ENCODE measurements around the gene CHD1.
A peak's percentile ranks its signal among the peaks of the same experiment; 100 is the strongest.
"Not testable (repeated sequence)": the region's sequence is repeated elsewhere in the genome, so short reads cannot be mapped to it uniquely, and the experiment has no call there.

The CHD1 gene

GRCh38 chr5:98928873-98929709 is at the start of gene CHD1:
Gene CHD1 (minus strand): TSS chr5:98929007. CDS start chr5:98926386, 2,621 bp downstream.
- peaks cover 68% of the 10 kb centered on the region for H3K4me1 Mint-ChIP-seq
- H3K36me3 Mint-ChIP-seq, result peaks cover 4% of the 10 kb centered on the region
- H3K9me3 Mint-ChIP-seq, result no peaks in the 10 kb centered on the region
- peak within 1 kb of the TSS; percentile 99 for H3K27ac Mint-ChIP-seq
- H3K4me3 Mint-ChIP-seq, result peak within 1 kb of the TSS; percentile 97
- no peaks in the 10 kb centered on the region for H3K27me3 Mint-ChIP-seq

- Mint-ChIP-seq H3K4me3 (no peak overlapping the region), H3K9me3 (no peaks in the 10 kb centered on the region), H3K36me3 (no peaks in the 10 kb centered on the region), H3K27me3 (peaks cover 2% of the 10 kb centered on the region), H3K27ac (no peak overlapping the region), H3K4me1 (peaks cover 19% of the 10 kb centered on the region)
Observed at GRCh38 chr5:98978528-98978927, 49.7 kb upstream of the CHD1 start.

GRCh38 chr5:98977723-98978122 is 48.9 kb upstream of the CHD1 start:
- H3K27me3 Mint-ChIP-seq, result peaks cover 2% of the 10 kb centered on the region
- H3K4me3 Mint-ChIP-seq, result no peak overlapping the region
- H3K27ac Mint-ChIP-seq, result no peak overlapping the region
- H3K4me1 Mint-ChIP-seq, result peaks cover 19% of the 10 kb centered on the region
- H3K9me3 Mint-ChIP-seq, result no peaks in the 10 kb centered on the region
- H3K36me3 Mint-ChIP-seq, result no peaks in the 10 kb centered on the region

- H3K36me3 Mint-ChIP-seq, result no peaks in the 10 kb centered on the region
- no peak overlapping the region for H3K4me3 Mint-ChIP-seq
- H3K27me3 Mint-ChIP-seq, result no peaks in the 10 kb centered on the region
- no peak overlapping the region for H3K27ac Mint-ChIP-seq
- H3K9me3 Mint-ChIP-seq, result no peaks in the 10 kb centered on the region
- H3K4me1 Mint-ChIP-seq, result peaks cover 19% of the 10 kb centered on the region
Observed at GRCh38 chr5:98975682-98976407, 47.0 kb upstream of the CHD1 start.

GRCh38 chr5:98975223-98975622 is 46.4 kb upstream of the CHD1 start:
- Mint-ChIP-seq H3K36me3 (no peaks in the 10 kb centered on the region), H3K9me3 (no peaks in the 10 kb centered on the region), H3K27ac (no peak overlapping the region)

GRCh38 chr5:98969400-98969799 is 40.6 kb upstream of the CHD1 start:
- Mint-ChIP-seq H3K36me3 (peaks cover 5% of the 10 kb centered on the region), H3K9me3 (peaks cover 13% of the 10 kb centered on the region), H3K4me1 (no peaks in the 10 kb centered on the region), H3K27me3 (no peaks in the 10 kb centered on the region), H3K4me3 (no peak overlapping the region), H3K27ac (no peak overlapping the region)

More at GRCh38 chr5:98975223-98975622, 46.4 kb upstream of the CHD1 start:
- Mint-ChIP-seq H3K4me1 (peaks cover 19% of the 10 kb centered on the region), H3K4me3 (no peak overlapping the region), H3K27me3 (no peaks in the 10 kb centered on the region)

GRCh38 chr5:98968056-98968564 is 39.3 kb upstream of the CHD1 start:
- H3K27ac Mint-ChIP-seq, result no peak overlapping the region
- no peaks in the 10 kb centered on the region for H3K27me3 Mint-ChIP-seq
- peaks cover 5% of the 10 kb centered on the region for H3K36me3 Mint-ChIP-seq
- H3K4me1 Mint-ChIP-seq, result no peaks in the 10 kb centered on the region
- peaks cover 13% of the 10 kb centered on the region for H3K9me3 Mint-ChIP-seq
- H3K4me3 Mint-ChIP-seq, result no peak overlapping the region

- H3K36me3 Mint-ChIP-seq, result peaks cover 5% of the 10 kb centered on the region
- peaks cover 13% of the 10 kb centered on the region for H3K9me3 Mint-ChIP-seq
- no peak overlapping the region for H3K4me3 Mint-ChIP-seq
- no peak overlapping the region for H3K27ac Mint-ChIP-seq
- H3K4me1 Mint-ChIP-seq, result no peaks in the 10 kb centered on the region
- H3K27me3 Mint-ChIP-seq, result no peaks in the 10 kb centered on the region
Observed at GRCh38 chr5:98965226-98965625, 36.4 kb upstream of the CHD1 start.

GRCh38 chr5:98964621-98965020 is 35.8 kb upstream of the CHD1 start:
- H3K27me3 Mint-ChIP-seq, result no peaks in the 10 kb centered on the region
- H3K4me1 Mint-ChIP-seq, result no peaks in the 10 kb centered on the region
- peaks cover 5% of the 10 kb centered on the region for H3K36me3 Mint-ChIP-seq
- peaks cover 13% of the 10 kb centered on the region for H3K9me3 Mint-ChIP-seq
- H3K4me3 Mint-ChIP-seq, result no peak overlapping the region
- no peak overlapping the region for H3K27ac Mint-ChIP-seq

- Mint-ChIP-seq H3K9me3 (peaks cover 9% of the 10 kb centered on the region), H3K4me3 (no peak overlapping the region), H3K27ac (no peak overlapping the region), H3K27me3 (no peaks in the 10 kb centered on the region), H3K36me3 (peaks cover 5% of the 10 kb centered on the region), H3K4me1 (no peaks in the 10 kb centered on the region)
Observed at GRCh38 chr5:98963019-98963418, 34.2 kb upstream of the CHD1 start.

- Mint-ChIP-seq H3K36me3 (peaks cover 5% of the 10 kb centered on the region), H3K27ac (no peak overlapping the region), H3K9me3 (peaks cover 9% of the 10 kb centered on the region), H3K27me3 (no peaks in the 10 kb centered on the region), H3K4me1 (no peaks in the 10 kb centered on the region), H3K4me3 (no peak overlapping the region)
Observed at GRCh38 chr5:98962587-98962986, 33.8 kb upstream of the CHD1 start.

- Mint-ChIP-seq H3K4me1 (no peaks in the 10 kb centered on the region), H3K4me3 (no peak overlapping the region), H3K27me3 (no peaks in the 10 kb centered on the region), H3K36me3 (peaks cover 5% of the 10 kb centered on the region), H3K9me3 (peaks cover 2% of the 10 kb centered on the region), H3K27ac (no peak overlapping the region)
Observed at GRCh38 chr5:98961665-98962344, 33.0 kb upstream of the CHD1 start.

GRCh38 chr5:98957307-98957706 is 28.5 kb upstream of the CHD1 start:
- Mint-ChIP-seq H3K9me3 (no peaks in the 10 kb centered on the region), H3K4me3 (no peak overlapping the region), H3K27me3 (no peaks in the 10 kb centered on the region)

GRCh38 chr5:98955888-98956287 is 27.1 kb upstream of the CHD1 start:
- H3K36me3 Mint-ChIP-seq, H3K27ac Mint-ChIP-seq, H3K4me1 Mint-ChIP-seq, H3K9me3 Mint-ChIP-seq, H3K4me3 Mint-ChIP-seq, H3K27me3 Mint-ChIP-seq: not testable (repeated sequence)

More at GRCh38 chr5:98957307-98957706, 28.5 kb upstream of the CHD1 start:
- H3K4me1 Mint-ChIP-seq, result no peaks in the 10 kb centered on the region
- no peak overlapping the region for H3K27ac Mint-ChIP-seq
- H3K36me3 Mint-ChIP-seq, result no peaks in the 10 kb centered on the region

GRCh38 chr5:98955471-98955870 is 26.7 kb upstream of the CHD1 start:
- not testable (repeated sequence) for H3K9me3 Mint-ChIP-seq, H3K36me3 Mint-ChIP-seq, H3K27ac Mint-ChIP-seq, H3K4me1 Mint-ChIP-seq, H3K27me3 Mint-ChIP-seq, H3K4me3 Mint-ChIP-seq
